Epidermal melanocyte (primary cell): ENCODE data around the gene IGFL4.
A peak's percentile ranks its signal among the peaks of the same experiment; 100 is the strongest.

Source experiments
- DNase-seq: peaks from one replicate; pipeline ENCODE4 v3.0.0; 2011; ENCODE audit warnings: low spot score; ENCODE audit not compliant: insufficient read length

IGFL4 gene

DNA sequence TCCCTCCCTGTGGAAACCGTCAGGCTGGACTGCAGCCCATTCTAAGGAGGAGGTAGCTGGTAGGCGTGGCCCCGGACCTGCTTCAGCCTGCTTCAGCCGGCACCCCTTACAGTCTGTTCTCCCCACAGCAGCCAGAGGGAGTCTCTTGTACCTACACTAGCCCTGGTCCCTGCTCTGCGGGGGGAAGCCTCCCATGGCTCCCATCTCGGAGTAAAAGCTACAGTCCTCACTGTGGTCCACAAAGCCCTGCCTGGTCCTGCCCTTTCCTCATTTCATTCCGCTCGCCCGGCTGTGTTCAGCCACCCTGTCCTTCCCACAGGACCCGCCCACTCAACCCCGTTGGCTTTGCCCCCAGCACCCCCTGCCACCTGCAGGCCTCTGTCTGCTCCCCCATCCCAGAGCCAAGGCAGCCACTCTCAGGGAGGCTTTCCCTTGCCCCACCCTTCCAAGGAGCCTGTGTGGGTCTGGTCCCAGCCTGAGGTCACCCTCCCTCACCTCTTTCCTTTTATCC is 19.2 kb downstream of the IGFL4 start:
- DNase-seq: no peak

DNA sequence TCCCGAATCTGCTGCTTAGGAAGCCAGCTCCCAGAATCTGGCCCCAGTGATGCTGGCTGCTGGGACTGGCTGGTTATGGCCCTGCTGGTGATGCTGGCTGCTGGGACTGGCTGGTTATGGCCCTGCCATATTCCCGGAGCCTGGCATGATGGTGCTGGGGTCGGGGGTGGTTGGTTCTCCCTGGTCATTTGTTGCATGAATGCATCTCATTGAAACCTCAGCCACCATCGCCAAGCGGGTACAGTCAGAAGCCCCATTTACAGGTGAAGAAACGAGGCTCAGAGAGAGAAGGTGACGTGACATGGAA is 20.0 kb downstream of the IGFL4 start:
- DNase-seq: no peak

DNA sequence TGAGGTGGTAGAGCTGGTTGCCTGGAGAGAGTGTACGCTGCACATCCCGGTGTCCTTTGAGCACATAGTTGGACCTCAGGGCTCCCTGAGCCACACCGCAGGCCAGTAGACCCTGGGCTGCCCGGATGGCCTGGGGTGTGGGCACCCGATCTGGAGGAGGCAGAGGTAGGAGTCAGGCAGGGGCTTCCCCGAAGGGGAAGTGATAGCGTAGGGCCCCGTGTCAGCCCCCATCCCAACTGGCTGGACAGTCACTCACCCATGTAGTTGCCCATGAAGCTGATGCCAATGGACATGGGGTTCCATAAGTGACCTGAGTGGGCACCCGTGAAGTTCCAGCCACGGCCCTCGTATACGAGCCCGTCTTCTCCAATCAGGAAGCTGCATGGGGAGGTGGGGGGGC is 21.5 kb downstream of the IGFL4 start:
- no peak for DNase-seq

DNA sequence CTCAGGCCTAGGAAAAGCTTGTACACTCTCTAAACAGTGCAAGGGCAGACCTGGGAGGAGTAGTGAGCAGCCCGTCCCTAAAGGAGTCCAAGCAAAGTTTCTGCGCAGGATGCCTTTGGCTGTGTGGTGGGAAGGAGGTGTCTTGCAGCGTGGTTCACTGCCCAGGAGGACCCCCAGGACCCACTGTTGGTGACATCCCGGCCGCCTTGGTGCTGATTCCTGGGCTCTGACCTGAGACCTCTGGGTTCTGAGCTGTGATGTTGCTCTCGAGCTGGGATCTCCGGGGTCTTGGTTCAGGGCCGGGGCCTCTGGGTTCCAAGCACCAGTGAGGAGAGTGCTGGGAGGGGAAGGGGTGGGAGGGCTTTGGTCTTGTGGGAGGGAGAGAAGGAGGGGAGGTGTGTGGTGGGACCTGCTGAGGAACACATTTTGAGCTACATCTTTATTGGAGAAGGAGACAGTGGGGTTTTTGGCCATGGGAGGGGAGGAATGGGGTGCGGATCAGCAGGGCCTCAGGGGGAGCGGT is 22.0 kb downstream of the IGFL4 start:
- DNase-seq: no peak

DNA sequence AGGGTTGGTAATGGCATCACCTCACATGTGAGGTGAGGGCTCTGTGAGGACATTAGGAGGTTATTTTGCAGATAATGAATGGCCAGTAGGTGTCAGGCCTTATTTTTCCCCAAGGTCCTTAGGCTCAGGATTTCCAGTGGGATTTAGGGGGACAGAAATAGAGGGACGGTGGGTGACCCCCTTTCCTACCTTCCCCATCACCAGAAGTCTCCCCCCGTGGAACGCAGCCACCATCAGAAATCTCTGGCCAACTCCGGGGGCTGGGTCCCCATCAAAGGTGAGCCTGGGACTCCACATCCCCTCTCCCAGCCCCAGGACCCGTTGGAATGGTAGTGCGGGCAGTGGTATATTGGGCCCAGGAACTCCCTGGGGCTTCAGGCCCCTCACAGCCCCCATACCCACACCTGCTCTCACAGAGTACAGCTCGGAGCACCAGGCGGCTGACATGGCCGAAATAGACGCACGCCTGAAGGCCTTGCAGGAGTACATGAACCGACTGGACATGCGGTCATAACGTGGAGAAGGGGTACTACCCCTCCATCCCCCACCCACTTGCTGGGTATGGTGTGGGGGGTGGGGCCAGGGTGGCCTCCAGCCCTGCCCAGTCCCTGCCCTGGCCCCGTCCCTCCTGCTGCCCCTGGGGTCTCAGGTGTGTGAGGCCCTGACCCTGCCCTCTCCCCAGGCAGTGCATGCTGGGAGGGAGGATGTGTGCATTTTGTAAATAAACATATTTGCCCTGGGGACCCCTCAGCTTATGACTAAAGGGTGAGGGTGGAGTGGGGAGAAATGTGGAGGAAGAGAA is 22.7 kb downstream of the IGFL4 start:
- DNase-seq: no peak

GRCh38 chr19:46017095-46017429 is 23.7 kb downstream of the IGFL4 start:
- DNase-seq: no peak

DNA sequence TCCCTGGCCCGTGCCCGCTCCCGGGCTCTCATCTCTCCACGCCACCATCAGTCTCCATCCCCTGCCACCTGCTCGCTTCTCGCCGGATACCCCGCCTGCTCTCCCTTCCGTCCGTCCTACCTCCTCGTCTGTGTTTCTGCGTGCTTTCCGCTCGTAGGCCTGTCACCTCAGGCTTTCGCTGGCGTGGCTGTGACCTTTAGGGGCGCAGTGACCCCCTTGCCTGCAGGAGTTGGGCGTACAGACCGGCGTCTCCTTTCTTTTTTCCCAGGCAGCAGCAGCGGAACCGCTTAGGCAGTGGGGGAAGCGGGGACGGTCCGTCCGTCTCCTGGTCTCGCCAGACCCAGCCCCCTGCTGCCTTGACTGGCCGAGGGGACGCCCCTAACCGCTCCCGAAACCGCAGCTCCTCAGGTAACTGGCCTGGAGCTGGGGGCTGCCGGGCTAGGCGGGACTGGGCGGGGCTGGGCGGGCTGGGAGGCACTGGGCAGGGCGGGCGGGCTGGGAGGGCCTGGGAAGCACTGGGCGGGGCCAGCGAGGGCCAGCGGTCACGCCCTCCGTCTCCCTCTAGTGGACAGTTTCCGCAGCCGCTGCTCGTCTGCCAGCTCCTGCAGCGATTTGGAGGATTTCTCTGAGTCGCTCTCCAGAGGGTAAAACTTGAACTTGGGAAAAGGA is 24.2 kb downstream of the IGFL4 start:
- DNase-seq: peak; percentile 79

DNA sequence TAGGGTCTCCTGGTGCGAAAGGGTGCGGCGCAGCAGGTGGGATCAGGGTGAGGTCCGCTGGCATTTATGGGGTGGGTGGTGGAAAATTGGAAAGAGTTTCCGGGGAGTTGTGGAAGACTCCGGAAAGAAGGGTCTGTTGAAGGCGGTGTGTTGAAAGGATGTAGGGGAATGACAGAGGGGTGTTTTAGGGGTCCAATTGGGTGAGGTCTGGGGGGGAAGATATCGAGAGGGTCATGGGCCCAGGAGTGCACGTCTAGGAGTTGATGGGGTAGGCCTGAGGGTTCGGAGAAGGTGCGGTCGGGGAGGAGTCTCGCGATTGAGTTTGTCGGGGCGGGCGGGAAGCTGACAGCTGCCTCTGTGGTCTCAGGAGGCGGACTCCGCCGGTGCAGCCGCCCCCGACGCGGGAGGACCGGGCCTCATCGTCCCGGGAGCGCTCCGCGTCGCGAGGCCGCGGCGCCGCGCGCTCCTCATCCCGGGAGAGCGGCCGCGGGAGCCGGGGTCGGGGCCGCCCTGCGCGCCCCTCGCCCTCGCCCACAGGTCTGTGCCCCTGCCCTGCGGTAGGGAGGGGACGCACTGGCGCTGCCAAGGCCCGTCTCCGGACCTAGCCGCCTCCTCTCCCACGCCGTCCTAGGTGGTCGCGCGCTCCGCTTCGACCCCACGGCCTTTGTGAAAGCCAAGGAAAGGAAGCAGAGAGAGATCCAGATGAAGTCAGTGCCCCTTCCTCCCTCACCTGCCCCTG is 24.9 kb downstream of the IGFL4 start:
- DNase-seq: no peak

- no peak for DNase-seq
Observed at GRCh38 chr19:46014941-46015686, 25.7 kb downstream of the IGFL4 start.

GRCh38 chr19:46014534-46014933 is 26.3 kb downstream of the IGFL4 start:
- no peak for DNase-seq

- DNase-seq: peak; percentile 54
Observed at GRCh38 chr19:46009530-46010510, 31.0 kb downstream of the IGFL4 start.

GRCh38 chr19:46006411-46006810 is 34.4 kb downstream of the IGFL4 start:
- no peak for DNase-seq

GRCh38 chr19:46002678-46003275 is 38.0 kb downstream of the IGFL4 start:
- DNase-seq: no peak

DNA sequence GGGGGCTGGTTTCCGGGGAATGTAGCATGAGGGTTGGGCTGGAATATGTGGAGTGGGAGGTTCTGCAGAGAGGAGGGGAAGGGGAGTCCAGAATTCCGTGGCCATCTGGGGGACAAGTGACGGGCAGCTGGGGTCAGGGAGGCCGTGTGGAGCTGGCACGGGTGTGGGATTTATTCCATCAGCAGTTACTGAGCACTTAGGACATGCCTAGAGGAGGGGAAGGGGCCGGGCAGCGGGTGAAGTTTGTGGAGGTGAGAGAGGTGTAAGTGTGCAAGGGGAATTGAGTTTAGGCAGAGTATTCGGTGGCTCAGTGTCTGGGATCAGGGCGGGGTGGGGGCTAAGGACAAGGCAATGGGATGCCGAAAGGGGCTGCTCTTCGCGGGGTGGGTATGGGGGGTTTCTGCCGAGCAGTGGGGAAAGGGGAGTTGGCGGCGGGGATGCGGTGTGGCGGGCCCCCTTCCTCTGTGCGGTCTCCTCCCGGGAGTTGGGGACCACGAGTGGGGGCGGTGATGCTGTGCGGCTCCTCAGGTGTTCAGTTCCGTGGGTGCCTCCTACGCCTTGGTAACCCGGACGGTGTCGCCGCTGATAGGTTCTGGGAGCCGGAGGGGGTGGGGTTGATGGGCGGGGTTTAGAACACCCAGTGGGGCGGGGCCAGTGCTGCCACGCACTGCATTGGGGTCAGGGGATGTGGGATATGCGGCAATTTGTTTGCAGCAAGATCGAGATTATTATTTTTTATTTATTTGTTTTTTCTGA is 40.1 kb downstream of the IGFL4 start:
- no peak for DNase-seq

DNA sequence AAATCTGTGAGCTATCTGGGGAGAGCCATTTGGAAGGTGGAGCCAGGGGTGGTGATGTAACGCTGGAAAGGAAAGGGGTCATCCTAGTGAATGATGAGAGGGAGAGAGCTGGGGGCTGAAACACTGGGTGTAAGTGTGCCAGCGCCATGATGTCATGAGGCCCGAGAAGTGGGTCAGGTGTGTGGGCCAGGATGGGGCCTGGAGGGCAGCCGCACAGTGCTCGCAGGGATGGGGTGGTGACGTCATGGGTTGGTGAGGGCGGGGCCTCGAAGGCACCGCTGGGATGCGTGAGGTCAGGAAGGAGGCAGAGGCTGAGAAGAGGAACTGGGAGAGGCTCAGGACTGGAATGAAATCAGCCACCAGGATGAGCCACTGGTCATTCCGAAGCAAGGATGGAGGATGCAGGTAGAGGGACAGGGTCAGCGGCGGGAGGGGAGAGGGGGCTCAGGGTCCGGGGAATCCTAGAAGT is 41.1 kb downstream of the IGFL4 start:
- DNase-seq: no peak

- no peak for DNase-seq
Observed at GRCh38 chr19:45998834-45999233, 42.0 kb downstream of the IGFL4 start.

DNA sequence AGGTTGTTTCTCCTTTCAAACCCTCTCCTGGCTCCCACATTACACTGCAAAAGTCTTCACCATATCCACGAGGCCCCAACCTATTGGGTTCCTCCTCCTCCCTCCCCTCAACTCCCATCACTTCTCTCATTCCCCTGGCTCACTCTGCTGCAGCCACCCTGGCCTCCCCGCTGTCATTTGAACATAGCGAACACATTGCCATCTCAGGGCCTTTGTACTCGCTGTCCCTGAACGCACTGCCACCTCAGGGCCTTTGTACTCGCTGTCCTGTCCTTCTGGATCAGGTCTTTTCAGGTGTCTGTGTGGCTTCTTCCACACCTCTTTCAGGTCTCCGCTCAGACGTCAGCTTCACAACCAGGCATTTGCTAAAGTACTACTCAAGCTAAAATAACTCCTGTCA is 43.9 kb downstream of the IGFL4 start:
- no peak for DNase-seq

GRCh38 chr19:45995715-45996385 is 45.0 kb downstream of the IGFL4 start:
- DNase-seq: no peak
